ENCODE results near the gene UROD. TPM values are rescaled to one million over a fixed set of nuclear protein-coding genes. Genes with fewer than 3 reads are reported as not detected.

UROD gene
- total and polyA plus RNA-seq, 4 donors: 78.5 to 717 (median 102) TPM

GRCh38 chr1:45004281-45004920 is 7.7 kb upstream of the UROD start:
- Histone ChIP-seq H3K4me1 (ENCODE audit: control insufficient read depth in 4 of 4, insufficient read depth in 4 of 4, low read length in 3 of 4) (peaks cover 0 to 6% (median 2%) of the 10 kb centered on the region in 4 donors), H3K27ac (ENCODE audit: low read depth in 1 of 2, low read length in 2 of 2) (no peak overlapping the region), H3K9ac (ENCODE audit: low read depth in 1 of 2, low read length in 2 of 2) (no peak overlapping the region), H3K36me3 (ENCODE audit: control insufficient read depth in 4 of 4, insufficient read depth in 3 of 4, low read depth in 1 of 4, low read length in 3 of 4) (peaks cover 31 to 73% (median 60%) of the 10 kb centered on the region in 4 donors), H3K9me3 (ENCODE audit: control insufficient read depth in 4 of 4, low read length in 3 of 4) (no peaks in the 10 kb centered on the region), H3K27me3 (ENCODE audit: control insufficient read depth in 4 of 4, insufficient read depth in 4 of 4, low read length in 3 of 4) (no peaks in the 10 kb centered on the region), H3K4me3 (ENCODE audit: low read depth in 1 of 3, low read length in 3 of 3) (no peak overlapping the region)
- no peak for TF ChIP-seq YY1 (IDR thresholded peaks at IDR 0.05)
- TF ChIP-seq, protein P1, sequence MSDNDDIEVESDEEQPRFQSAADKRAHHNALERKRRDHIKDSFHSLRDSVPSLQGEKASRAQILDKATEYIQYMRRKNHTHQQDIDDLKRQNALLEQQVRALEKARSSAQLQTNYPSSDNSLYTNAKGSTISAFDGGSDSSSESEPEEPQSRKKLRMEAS (IDR thresholded peaks at IDR 0.05): no peak
- no peak for TF ChIP-seq JUND (IDR thresholded peaks at IDR 0.05)
- TF ChIP-seq RAD21 (IDR thresholded peaks at IDR 0.05): no peak
- no peak for TF ChIP-seq RXRA (IDR thresholded peaks at IDR 0.05)
- TF ChIP-seq TAF1 (conservative IDR thresholded peaks at IDR 0.05): no peak
- no peak for TF ChIP-seq HNF4G (IDR thresholded peaks at IDR 0.05)
- TF ChIP-seq ZBTB33 (IDR thresholded peaks at IDR 0.05): no peak
- TF ChIP-seq EGR1 (IDR thresholded peaks at IDR 0.05; ENCODE audit: low read depth in 2 of 2): no peak
- 89% methylated on average over 7 of the region's 7 CpGs for WGBS
- no peak for DNase-seq (ENCODE audit: low spot score)

- WGBS: 96% methylated on average over 6 of the region's 6 CpGs
- Histone ChIP-seq H3K9me3 (ENCODE audit: control insufficient read depth in 4 of 4, low read length in 3 of 4) (no peaks in the 10 kb centered on the region), H3K4me1 (ENCODE audit: control insufficient read depth in 4 of 4, insufficient read depth in 4 of 4, low read length in 3 of 4) (peaks cover 7 to 18% (median 13%) of the 10 kb centered on the region in 4 donors), H3K27ac (ENCODE audit: low read depth in 1 of 2, low read length in 2 of 2) (no peak overlapping the region), H3K9ac (ENCODE audit: low read depth in 1 of 2, low read length in 2 of 2) (no peak overlapping the region), H3K27me3 (ENCODE audit: control insufficient read depth in 4 of 4, insufficient read depth in 4 of 4, low read length in 3 of 4) (no peaks in the 10 kb centered on the region), H3K4me3 (ENCODE audit: low read depth in 1 of 3, low read length in 3 of 3) (no peak overlapping the region), H3K36me3 (ENCODE audit: control insufficient read depth in 4 of 4, insufficient read depth in 3 of 4, low read depth in 1 of 4, low read length in 3 of 4) (peaks cover 33 to 74% (median 62%) of the 10 kb centered on the region in 4 donors)
- TF ChIP-seq RAD21 (IDR thresholded peaks at IDR 0.05) (no peak), JUND (IDR thresholded peaks at IDR 0.05) (no peak), HNF4G (IDR thresholded peaks at IDR 0.05) (no peak), EGR1 (IDR thresholded peaks at IDR 0.05; ENCODE audit: low read depth in 2 of 2) (no peak), RXRA (IDR thresholded peaks at IDR 0.05) (no peak), ATF3 (IDR thresholded peaks at IDR 0.05) (no peak), REST (IDR thresholded peaks at IDR 0.05) (no peak), TAF1 (conservative IDR thresholded peaks at IDR 0.05) (no peak), GABPA (IDR thresholded peaks at IDR 0.05 in 1 of 2, conservative IDR thresholded peaks at IDR 0.05 in 1 of 2) (no peak), NR2F2 (IDR thresholded peaks at IDR 0.05) (no peak), YY1 (IDR thresholded peaks at IDR 0.05) (no peak), FOXA2 (IDR thresholded peaks at IDR 0.05) (no peak), SP1 (IDR thresholded peaks at IDR 0.05) (no peak), ZBTB33 (IDR thresholded peaks at IDR 0.05) (no peak), FOXA1 (IDR thresholded peaks at IDR 0.05) (no peak), HNF4A (conservative IDR thresholded peaks at IDR 0.05) (no peak)
- TF ChIP-seq, protein P2, sequence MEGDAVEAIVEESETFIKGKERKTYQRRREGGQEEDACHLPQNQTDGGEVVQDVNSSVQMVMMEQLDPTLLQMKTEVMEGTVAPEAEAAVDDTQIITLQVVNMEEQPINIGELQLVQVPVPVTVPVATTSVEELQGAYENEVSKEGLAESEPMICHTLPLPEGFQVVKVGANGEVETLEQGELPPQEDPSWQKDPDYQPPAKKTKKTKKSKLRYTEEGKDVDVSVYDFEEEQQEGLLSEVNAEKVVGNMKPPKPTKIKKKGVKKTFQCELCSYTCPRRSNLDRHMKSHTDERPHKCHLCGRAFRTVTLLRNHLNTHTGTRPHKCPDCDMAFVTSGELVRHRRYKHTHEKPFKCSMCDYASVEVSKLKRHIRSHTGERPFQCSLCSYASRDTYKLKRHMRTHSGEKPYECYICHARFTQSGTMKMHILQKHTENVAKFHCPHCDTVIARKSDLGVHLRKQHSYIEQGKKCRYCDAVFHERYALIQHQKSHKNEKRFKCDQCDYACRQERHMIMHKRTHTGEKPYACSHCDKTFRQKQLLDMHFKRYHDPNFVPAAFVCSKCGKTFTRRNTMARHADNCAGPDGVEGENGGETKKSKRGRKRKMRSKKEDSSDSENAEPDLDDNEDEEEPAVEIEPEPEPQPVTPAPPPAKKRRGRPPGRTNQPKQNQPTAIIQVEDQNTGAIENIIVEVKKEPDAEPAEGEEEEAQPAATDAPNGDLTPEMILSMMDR (IDR thresholded peaks at IDR 0.05; ENCODE audit: low read depth, low read length, missing input control): no peak
- TF ChIP-seq, protein P1 (IDR thresholded peaks at IDR 0.05): no peak
- DNase-seq (ENCODE audit: low spot score): no peak
Observed at GRCh38 chr1:45005761-45006160, 6.3 kb upstream of the UROD start.

Data from liver (tissue), 9 donors.